NCI-H128 (cell line): ENCODE data around the gene TAOK1.

Source experiments
- DNase-seq: peaks from one replicate; lab custom pipeline; 2025; ENCODE audit not compliant: unreplicated experiment; lab: John Stamatoyannopoulos, UW

TAOK1 gene

DNA sequence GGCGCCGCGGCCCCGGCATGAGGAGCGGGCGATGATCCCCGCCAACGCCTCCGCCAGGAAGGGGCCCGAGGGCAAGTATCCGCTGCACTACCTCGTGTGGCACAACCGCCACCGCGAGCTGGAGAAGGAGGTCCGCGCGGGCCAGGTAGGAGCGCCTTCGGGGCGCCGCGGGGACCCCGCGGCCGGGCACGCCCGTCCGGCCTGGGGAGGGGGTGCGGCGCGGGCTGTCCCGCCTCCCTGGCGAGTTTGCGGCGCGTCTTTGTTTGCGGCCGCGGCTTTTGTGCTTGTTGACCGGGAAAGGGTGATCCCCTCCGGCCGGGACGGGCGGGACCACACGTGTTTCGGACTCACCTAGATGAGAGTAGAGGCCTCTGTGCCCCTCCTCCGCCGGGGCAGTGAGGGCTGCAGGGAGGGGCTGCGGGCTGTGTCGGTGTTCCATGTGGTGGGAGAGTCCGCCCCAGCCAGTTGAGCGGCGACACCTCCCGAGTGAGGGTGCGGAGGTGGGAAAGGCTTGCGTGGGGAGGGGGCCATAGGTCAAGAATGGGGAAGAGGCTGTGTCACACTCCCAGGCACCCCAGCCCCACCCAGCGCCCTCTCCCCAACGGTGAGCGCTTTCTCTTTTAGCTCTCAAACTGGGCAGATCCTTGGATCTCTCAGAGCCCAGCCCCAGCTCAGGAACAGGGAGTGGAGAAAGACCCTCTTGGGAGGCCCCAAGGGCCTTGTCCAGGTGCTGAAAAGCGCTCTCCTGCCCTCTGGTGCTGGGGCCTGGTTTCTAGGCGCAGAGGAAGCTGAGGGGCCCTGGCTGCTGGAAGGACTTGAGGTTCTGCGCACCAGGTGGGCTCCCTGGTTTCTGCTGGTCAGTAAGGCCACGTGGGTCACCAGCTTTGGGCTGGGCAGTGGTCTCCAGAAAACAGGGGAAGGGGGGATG lies 203.7 kb downstream of the TAOK1 start:
- no peak for DNase-seq

- DNase-seq, result no peak
Measured at GRCh38 chr17:29594519-29595090, 204.4 kb downstream of the TAOK1 start.

DNA sequence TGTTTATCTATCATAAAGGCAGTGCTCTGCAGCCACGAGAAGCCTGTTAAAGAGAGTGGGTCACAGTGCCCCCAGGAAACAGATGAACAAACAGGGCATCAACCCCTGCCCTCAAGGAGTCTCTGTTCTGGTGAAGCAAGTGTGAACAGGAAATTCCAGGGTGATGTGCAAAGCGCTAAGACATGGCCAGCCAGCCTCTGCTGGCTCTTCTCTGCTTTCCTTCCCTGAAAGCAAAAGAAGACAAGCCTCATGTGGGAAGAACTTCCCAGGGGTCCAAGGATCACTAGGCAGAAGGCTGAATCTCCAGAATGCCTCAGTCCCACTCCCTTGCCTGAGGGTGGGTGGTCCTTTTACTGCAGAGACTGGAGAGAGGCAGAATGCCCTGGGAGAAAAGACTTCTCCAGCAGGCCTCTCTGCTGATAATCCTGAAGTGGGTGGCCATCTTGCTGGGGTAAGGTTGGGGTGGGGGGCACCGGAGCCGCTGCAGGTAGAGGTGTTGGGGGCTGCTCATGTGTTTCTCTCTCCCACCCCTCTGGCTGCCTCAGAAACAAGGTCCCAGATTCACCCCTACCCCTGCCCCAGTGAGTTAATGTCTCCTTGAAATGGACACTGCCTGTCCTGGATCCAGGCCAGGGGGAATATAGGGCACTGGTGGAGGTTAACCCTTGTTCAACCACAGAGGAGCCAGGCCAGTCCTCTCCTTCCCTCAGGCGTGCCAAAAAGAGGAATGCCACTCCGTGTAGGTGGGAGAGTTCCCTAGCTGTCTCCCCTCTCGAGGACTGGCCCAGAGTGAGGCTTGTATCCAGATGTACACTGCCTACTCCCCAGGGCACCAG lies 205.2 kb downstream of the TAOK1 start:
- DNase-seq, result no peak

GRCh38 chr17:29595943-29596774 lies 206.0 kb downstream of the TAOK1 start:
- no peak for DNase-seq

GRCh38 chr17:29596811-29597210 lies 206.6 kb downstream of the TAOK1 start:
- no peak for DNase-seq

DNA sequence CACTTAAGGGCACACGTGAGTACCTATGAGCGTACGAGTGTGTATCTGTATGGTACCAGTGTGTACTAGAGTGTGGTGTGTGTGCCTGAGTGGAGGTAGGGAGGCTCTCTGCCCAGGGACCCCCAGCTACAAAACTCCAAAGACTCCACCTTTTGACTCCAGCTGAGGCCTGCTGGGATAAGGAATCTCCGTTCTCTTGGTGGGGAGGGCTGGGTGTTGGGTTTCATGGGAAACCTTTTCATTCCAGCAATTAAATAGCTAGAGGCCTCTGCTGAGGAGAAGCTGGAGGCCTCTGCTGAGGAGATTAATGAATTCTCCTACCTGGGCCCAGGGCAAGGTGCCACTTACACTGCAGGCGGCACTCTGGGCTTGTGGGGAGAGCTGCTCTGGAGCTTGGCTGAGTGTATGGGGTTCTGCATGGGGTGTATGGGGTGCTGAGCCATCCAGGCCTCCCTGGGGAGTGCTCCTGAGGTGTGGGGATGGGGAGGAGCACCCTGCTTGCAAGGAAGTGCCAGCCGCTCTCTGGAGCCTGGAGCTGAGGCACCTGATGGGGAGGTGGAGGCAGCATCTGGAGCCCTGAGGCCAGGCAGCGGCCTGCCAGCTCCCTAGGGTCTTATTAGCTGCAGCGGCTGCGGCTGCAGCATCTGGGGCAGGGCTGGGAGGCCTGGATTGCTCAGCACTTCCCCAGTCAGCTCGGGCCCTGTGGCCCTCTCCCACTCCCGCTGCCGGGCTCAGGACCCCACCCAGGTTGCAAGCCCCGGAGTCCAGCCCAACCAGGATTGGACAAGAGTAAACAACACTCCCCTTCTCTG lies 207.4 kb downstream of the TAOK1 start:
- no peak for DNase-seq
